Activated B cell treated with CpG ODN at 0.5 μM for 24 hours (primary cell): ENCODE results near the gene GARNL3. TPM values are rescaled to one million over a fixed set of nuclear protein-coding genes. Genes with fewer than 3 reads are reported as not detected.
A peak's percentile ranks its signal among the peaks of the same experiment; 100 is the strongest.

Experiments
- ATAC-seq: fragments of 200-7000 bp; cut with Tn5 transposase; one replicate; pipeline ENCODE4 v1.10.0; 2021; ENCODE audit warnings: low read depth, mild to moderate bottlenecking, moderate library complexity
- CTCF ChIA-PET: fragments of 350-600 bp; sonication (Branson Sonifier 250); formaldehyde crosslinking; loops from one replicate; lab custom pipeline; 2021; ENCODE audit warnings: antibody characterized with exemption; lab: Charles Lee
- POLR2A ChIA-PET: fragments of 350-600 bp; sonication (Branson Sonifier 250); formaldehyde crosslinking; loops from one replicate; lab custom pipeline; 2021; ENCODE audit warnings: antibody characterized with exemption; lab: Charles Lee
- DNase-seq: peaks from one replicate; pipeline ENCODE4 v3.0.0; 2022
- H3K27ac Mint-ChIP-seq: one replicate; pipeline ENCODE4 v1.8.0; 2020; ENCODE audit warnings: mixed read lengths
- H3K27me3 Mint-ChIP-seq: one replicate; pipeline ENCODE4 v1.8.0; 2021; ENCODE audit warnings: mixed read lengths
- H3K36me3 Mint-ChIP-seq: one replicate; pipeline ENCODE4 v1.8.0; 2021; ENCODE audit warnings: low read depth, mixed read lengths
- H3K4me1 Mint-ChIP-seq: one replicate; pipeline ENCODE4 v1.8.0; 2021; ENCODE audit warnings: mixed read lengths
- H3K4me3 Mint-ChIP-seq: one replicate; pipeline ENCODE4 v1.8.0; 2020; ENCODE audit warnings: mild to moderate bottlenecking, mixed read lengths
- H3K9me3 Mint-ChIP-seq: one replicate; pipeline ENCODE4 v1.8.0; 2020; ENCODE audit warnings: mixed read lengths
- CTCF ChIP-seq: fragments of 200-600 bp; IDR thresholded peaks from one replicate; pipeline ENCODE4 v1.8.0; 2022; ENCODE audit warnings: antibody characterized with exemption, mild to moderate bottlenecking
- intact Hi-C: fragments of 100-400 bp; cut with micrococcal nuclease; formaldehyde crosslinking; loops from one replicate; pipeline ENCODE4 v1.15.1; 2024
- total RNA-seq: library from RNA; stranded (reverse); gene quantifications from 2 replicates; pipeline ENCODE4 v1.2.3, GENCODE V29; 2022

GARNL3 gene
- total RNA-seq, 1 donor from 2014 or later, result 10.4 TPM

- Mint-ChIP-seq H3K27ac (no peak overlapping the region), H3K36me3 (peaks cover 2% of the 10 kb centered on the region), H3K27me3 (no peaks in the 10 kb centered on the region), H3K4me1 (peaks cover 41% of the 10 kb centered on the region), H3K9me3 (no peaks in the 10 kb centered on the region), H3K4me3 (peak overlapping the region; percentile 85)
- intact Hi-C loops, result loop anchor here (1.0 to 10.0 kb wide), 7 partner anchors 22 to 901 kb away; partner anchors contain the start of genes LRSAM1, PTGES2, RALGPS1 and RPL12
- no peak for TF ChIP-seq CTCF
- ATAC-seq (no peak), DNase-seq (no peak)
- ChIA-PET CTCF (interaction anchor here (1.5 to 1.8 kb wide), 2 partner anchors 9 to 21 kb away, joined by 5 to 9 read pairs; no protein-coding TSS in a partner anchor), POLR2A (interaction anchor here (1.0 to 2.7 kb wide), 6 partner anchors 21 to 693 kb away, joined by 3 to 28 read pairs (median 14); partner anchors contain the start of genes LRSAM1, RPL12, SLC2A8 and ST6GALNAC4)
Observed at GRCh38 chr9:127223810-127224177, 40.8 kb upstream of the GARNL3 start.

- CTCF ChIA-PET, result interaction anchor here (0.7 to 1.8 kb wide), 4 partner anchors 9 to 227 kb away, joined by 3 to 9 read pairs (median 5); partner anchors contain the start of genes LRSAM1, RPL12 and SLC2A8
- Mint-ChIP-seq H3K27me3 (peaks cover 3% of the 10 kb centered on the region), H3K27ac (peak overlapping the region; percentile 73), H3K4me3 (peak overlapping the region; percentile 85), H3K36me3 (peaks cover 2% of the 10 kb centered on the region), H3K9me3 (no peaks in the 10 kb centered on the region), H3K4me1 (peaks cover 41% of the 10 kb centered on the region)
- ATAC-seq, result peak; percentile 79
- no peak for TF ChIP-seq CTCF
- peak; percentile 94 for DNase-seq
- POLR2A ChIA-PET, result interaction anchor here (0.6 to 2.7 kb wide), 11 partner anchors 17 to 693 kb away, joined by 3 to 28 read pairs (median 5); partner anchors contain the start of genes LRSAM1, RPL12, SLC2A8 and ST6GALNAC4
- intact Hi-C loops, result loop anchor here (1.0 to 10.0 kb wide), 7 partner anchors 21 to 900 kb away; partner anchors contain the start of genes LRSAM1, PTGES2, RALGPS1 and RPL12
Observed at GRCh38 chr9:127224178-127224882, 40.2 kb upstream of the GARNL3 start.

- intact Hi-C loops, result loop anchor here (1.0 to 10.0 kb wide), 8 partner anchors 20 to 900 kb away; partner anchors contain the start of genes LRSAM1, PTGES2, RALGPS1 and RPL12
- peak overlapping the region; percentile 85 for H3K4me3 Mint-ChIP-seq
- DNase-seq, result peak; percentile 87
Observed at GRCh38 chr9:127224883-127225739, 39.5 kb upstream of the GARNL3 start.

More at GRCh38 chr9:127224883-127225739, 39.5 kb upstream of the GARNL3 start:
- TF ChIP-seq CTCF, result no peak
- H3K36me3 Mint-ChIP-seq, result peaks cover 2% of the 10 kb centered on the region
- peak; percentile 81 for ATAC-seq
- ChIA-PET POLR2A (interaction anchor here (0.6 to 2.7 kb wide), 13 partner anchors 16 to 692 kb away, joined by 3 to 28 read pairs (median 5); partner anchors contain the start of genes LRSAM1, RPL12, SLC2A8 and ST6GALNAC4), CTCF (interaction anchor here (0.6 to 3.0 kb wide), 6 partner anchors 10 to 239 kb away, joined by 3 to 9 read pairs (median 5); partner anchors contain the start of genes LRSAM1, RPL12 and SLC2A8)
- H3K9me3 Mint-ChIP-seq, result no peaks in the 10 kb centered on the region
- H3K27ac Mint-ChIP-seq, result peak overlapping the region; percentile 50
- H3K27me3 Mint-ChIP-seq, result peaks cover 3% of the 10 kb centered on the region
- H3K4me1 Mint-ChIP-seq, result peaks cover 41% of the 10 kb centered on the region
